Small intestine (tissue), 16 donors: Measurements from ENCODE around the gene KAZALD1. TPM values are rescaled to one million over a fixed set of nuclear protein-coding genes. Genes with fewer than 3 reads are reported as not detected.

ENCODE experiments used
- DNase-seq, 2 donors: peaks; one replicate each; pipeline versions ENCODE4 v3.0.0 to v3.0.0-alpha.2; 2013
- FAIRE-seq: peaks from 2 replicates; lab custom pipeline; 2012; peaks lifted over from hg19 to GRCh38; lab: Jason Lieb, UNC
- H3K27ac ChIP-seq, 3 donors: one replicate each; pipeline ENCODE4 v1.5.1; 2013; ENCODE audit warnings: low read length in 2 of 3, mild to moderate bottlenecking in 2 of 3, control low read depth in 1 of 3, inconsistent platforms in 1 of 3, low read depth in 1 of 3, moderate library complexity in 1 of 3
- H3K27me3 ChIP-seq, 3 donors: one replicate each; pipeline ENCODE4 v1.6.1; 2013; ENCODE audit warnings: low read length in 3 of 3, inconsistent platforms in 1 of 3; ENCODE audit not compliant: control insufficient read depth in 3 of 3, insufficient read depth in 3 of 3
- H3K36me3 ChIP-seq, 3 donors: one replicate each; pipeline ENCODE4 v1.6.1; 2013; ENCODE audit warnings: low read length in 3 of 3, inconsistent platforms in 1 of 3, low read depth in 1 of 3, mild to moderate bottlenecking in 1 of 3, moderate library complexity in 1 of 3; ENCODE audit not compliant: control insufficient read depth in 3 of 3, insufficient read depth in 2 of 3
- H3K4me1 ChIP-seq, 3 donors: one replicate each; pipeline ENCODE4 v1.6.1; 2013; ENCODE audit warnings: low read length in 2 of 3, inconsistent platforms in 1 of 3, low read depth in 1 of 3, mild to moderate bottlenecking in 1 of 3, moderate library complexity in 1 of 3; ENCODE audit not compliant: control insufficient read depth in 3 of 3, insufficient read depth in 2 of 3
- H3K4me3 ChIP-seq, 3 donors: one replicate each; pipeline ENCODE4 v1.5.1; 2013; ENCODE audit warnings: low read length in 3 of 3, control low read depth in 1 of 3, inconsistent platforms in 1 of 3, low read depth in 1 of 3, mild to moderate bottlenecking in 1 of 3, moderate library complexity in 1 of 3
- H3K9me3 ChIP-seq, 2 donors: one replicate each; pipeline ENCODE4 v1.6.1; 2013; ENCODE audit warnings: low read depth in 1 of 2, low read length in 1 of 2; ENCODE audit not compliant: control insufficient read depth in 2 of 2, insufficient read depth in 1 of 2
- WGBS, 3 donors: extraction: QIAGEN DNeasy Blood & Tissue Kit; methylation state at CpG; one replicate each; pipeline ENCODE4 v1.1.7; 2013; 5-methylcytosine and 5-hydroxymethylcytosine counted together
- long read RNA-seq, 10 donors: transcript quantifications; one replicate each; lab custom pipeline, GENCODE V29; 2026
- polyA plus RNA-seq, 4 donors: library from polyadenylated mRNA; stranded (reverse) in 3 of 4; unstranded in 1 of 4; fragments of 200-250 nt in 3 of 4; fragments of 120-200 nt in 1 of 4; gene quantifications; one replicate each; pipeline versions ENCODE4 v1.2.1 to v1.2.3, GENCODE V29; 2013
- donor health status: healthy with polysubstance abuse.
- donor health status: control.
- donor health status: control.
- donor health status: Bipolar disorder and iron deficiency.
- donor health status: healthy.

KAZALD1 gene
- polyA plus RNA-seq, result 10 to 100 TPM in 3 of 4 donors, 1 to 10 TPM in 1; 8.1 to 76.0 (median 33.1) TPM
- long read RNA-seq, donor 1, transcript KAZALD1-206 (1 exons, 665 nt), result minor isoform, 6 of 31 reads
- long read RNA-seq, donor 1, transcript KAZALD1-202 (2 exons, 1,134 nt), result major isoform, 11 of 31 reads
- long read RNA-seq, donor 1, partial matches to known transcripts, result 13 of 31 reads
- long read RNA-seq, donor 1, other reads (novel, unspliced or antisense), result 0 of 31 reads
- long read RNA-seq, donor 2, partial matches to known transcripts, result 0 of 3 reads
- long read RNA-seq, donor 2, other reads (novel, unspliced or antisense), result 0 of 3 reads
- long read RNA-seq, donor 3, partial matches to known transcripts, result 6 of 11 reads
- long read RNA-seq, donor 3, other reads (novel, unspliced or antisense), result 0 of 11 reads
- long read RNA-seq, donor 4, result 0 reads
- long read RNA-seq, donor 5, partial matches to known transcripts, result 0 of 1 reads
- long read RNA-seq, donor 5, other reads (novel, unspliced or antisense), result 0 of 1 reads
- long read RNA-seq, donor 6, transcript KAZALD1-202 (2 exons, 1,134 nt), result major isoform, 5 of 16 reads
- long read RNA-seq, donor 6, partial matches to known transcripts, result 8 of 16 reads
- long read RNA-seq, donor 6, other reads (novel, unspliced or antisense), result 0 of 16 reads
- long read RNA-seq, donor 7, result 0 reads
- long read RNA-seq, donor 8, result 0 reads
- long read RNA-seq, donor 9, partial matches to known transcripts, result 0 of 2 reads
- long read RNA-seq, donor 9, other reads (novel, unspliced or antisense), result 0 of 2 reads
- long read RNA-seq, donor 10, partial matches to known transcripts, result 0 of 2 reads
- long read RNA-seq, donor 10, other reads (novel, unspliced or antisense), result 0 of 2 reads

DNA sequence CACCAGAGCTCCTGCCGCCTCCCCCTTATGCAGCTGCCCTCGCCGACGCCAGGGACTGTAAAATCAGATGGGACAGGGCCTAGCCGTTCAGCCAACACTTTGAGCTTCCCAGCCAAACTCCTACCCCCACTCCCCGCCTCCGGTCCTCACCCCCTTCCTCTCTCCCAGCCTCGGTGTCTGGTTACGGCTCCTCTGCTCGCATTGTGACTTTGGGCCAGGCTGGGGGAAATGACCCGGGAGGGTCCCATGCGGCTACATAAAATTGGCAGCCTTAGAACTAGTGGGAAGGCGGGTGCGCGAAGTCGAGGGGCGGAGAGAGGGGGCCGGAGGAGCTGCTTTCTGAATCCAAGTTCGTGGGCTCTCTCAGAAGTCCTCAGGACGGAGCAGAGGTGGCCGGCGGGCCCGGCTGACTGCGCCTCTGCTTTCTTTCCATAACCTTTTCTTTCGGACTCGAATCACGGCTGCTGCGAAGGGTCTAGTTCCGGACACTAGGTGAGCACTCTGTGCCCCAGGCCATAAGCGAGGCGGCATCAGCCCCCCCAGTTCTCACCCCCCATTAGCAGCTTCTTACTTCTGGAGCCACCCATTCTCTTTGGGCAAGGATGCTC, at the start of gene KAZALD1:
TSS of gene KAZALD1 (plus strand) at position 366 of the 608 bp plus-strand sequence. CDS start 604 bp downstream, outside the sequence.
- H3K27ac ChIP-seq, result peak within 1 kb of the TSS; percentile 95 to 100 (median 99)
- DNase-seq, result no peak
- 44 to 52% (median 47%) methylated on average over 31 of the region's 31 CpGs for WGBS, 3 donors
- H3K27me3 ChIP-seq, result peaks cover 0 to 3% (median 0%) of the 10 kb centered on the region in 3 donors
- FAIRE-seq, result no peak
- H3K4me3 ChIP-seq, result peak within 1 kb of the TSS; percentile 76 to 93 (median 84)
- H3K9me3 ChIP-seq, result no peaks in the 10 kb centered on the region
- peaks cover 0 to 8% (median 0%) of the 10 kb centered on the region in 3 donors for H3K36me3 ChIP-seq
- H3K4me1 ChIP-seq, result peaks cover 0 to 56% (median 6%) of the 10 kb centered on the region in 3 donors

- H3K36me3 ChIP-seq, result peaks cover 0 to 44% (median 0%) of the 10 kb centered on the region in 3 donors
- 14 to 17% (median 16%) methylated on average over 14 of the region's 14 CpGs for WGBS, 3 donors
- H3K27ac ChIP-seq, result no peak overlapping the region
- H3K4me1 ChIP-seq, result peaks cover 0 to 36% (median 0%) of the 10 kb centered on the region in 3 donors
- H3K9me3 ChIP-seq, result no peaks in the 10 kb centered on the region
- DNase-seq, result peak; percentile 88
- H3K4me3 ChIP-seq, result no peak overlapping the region
- H3K27me3 ChIP-seq, result peaks cover 0 to 4% (median 0%) of the 10 kb centered on the region in 3 donors
- no peak for FAIRE-seq
These were observed 49.0 kb upstream of the KAZALD1 start for GRCh38 chr10:101012525-101013364.

- H3K27me3 ChIP-seq, result peaks cover 0 to 4% (median 0%) of the 10 kb centered on the region in 3 donors
- 38 to 55% (median 39%) methylated on average over 9 of the region's 9 CpGs for WGBS, 3 donors
- H3K4me1 ChIP-seq, result peaks cover 0 to 39% (median 0%) of the 10 kb centered on the region in 3 donors
- peaks cover 0 to 44% (median 0%) of the 10 kb centered on the region in 3 donors for H3K36me3 ChIP-seq
- H3K4me3 ChIP-seq, result no peak overlapping the region
- FAIRE-seq (no peak), DNase-seq (no peak)
- no peaks in the 10 kb centered on the region for H3K9me3 ChIP-seq
- no peak overlapping the region for H3K27ac ChIP-seq
These were observed 48.4 kb upstream of the KAZALD1 start for GRCh38 chr10:101013365-101013825.

- peaks cover 0 to 38% (median 0%) of the 10 kb centered on the region in 3 donors for H3K4me1 ChIP-seq
- peaks cover 0 to 44% (median 0%) of the 10 kb centered on the region in 3 donors for H3K36me3 ChIP-seq
- H3K27me3 ChIP-seq, result peaks cover 0 to 4% (median 0%) of the 10 kb centered on the region in 3 donors
- H3K9me3 ChIP-seq, result no peaks in the 10 kb centered on the region
- FAIRE-seq (no peak), DNase-seq (peak; percentile 68 to 81)
- H3K4me3 ChIP-seq, result no peak overlapping the region
- no peak overlapping the region for H3K27ac ChIP-seq
- 13 to 20% (median 15%) methylated on average over 11 of the region's 11 CpGs for WGBS, 3 donors
These were observed 47.4 kb upstream of the KAZALD1 start for GRCh38 chr10:101014230-101014884.

DNA sequence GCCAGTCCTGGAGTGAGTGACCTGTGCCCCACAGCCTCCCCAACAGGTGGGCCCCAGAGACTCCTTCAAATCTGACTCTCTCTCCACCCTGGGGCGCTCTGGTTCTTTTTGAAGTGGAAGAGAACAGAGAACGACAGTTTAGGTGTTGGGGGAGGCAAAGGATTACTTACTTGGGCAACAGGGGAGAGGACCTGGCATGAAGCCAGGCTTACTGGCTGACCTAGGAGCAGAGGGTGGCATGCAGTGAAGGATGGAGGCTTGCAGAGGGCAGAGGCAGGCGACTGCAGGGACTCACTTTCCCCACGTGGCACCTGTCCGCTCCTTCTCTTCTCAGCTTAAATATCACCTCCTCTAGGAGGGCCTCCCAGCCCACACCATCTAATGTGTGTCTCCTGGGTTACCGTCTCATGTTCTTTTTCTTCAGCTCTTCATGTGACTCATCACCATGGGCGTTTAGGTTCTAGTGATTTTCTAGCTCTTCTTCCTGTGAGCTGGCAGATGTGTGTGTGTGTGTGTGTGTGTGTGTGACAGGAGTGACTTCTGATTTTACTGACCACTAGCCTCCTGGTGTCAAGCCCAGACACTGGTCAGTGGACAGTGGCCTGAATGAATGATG, 46.7 kb upstream of the KAZALD1 start:
- WGBS, 3 donors, result 37 to 51% (median 41%) methylated on average over 6 to 7 of the region's 7 CpGs
- Histone ChIP-seq H3K27me3 (peaks cover 0 to 4% (median 0%) of the 10 kb centered on the region in 3 donors), H3K4me1 (peaks cover 0 to 37% (median 0%) of the 10 kb centered on the region in 3 donors), H3K36me3 (peaks cover 0 to 44% (median 0%) of the 10 kb centered on the region in 3 donors), H3K9me3 (no peaks in the 10 kb centered on the region), H3K4me3 (no peak overlapping the region), H3K27ac (no peak overlapping the region)
- no peak for DNase-seq
- no peak for FAIRE-seq

- Histone ChIP-seq H3K4me1 (peaks cover 0 to 37% (median 0%) of the 10 kb centered on the region in 3 donors), H3K36me3 (peaks cover 0 to 49% (median 0%) of the 10 kb centered on the region in 3 donors), H3K27me3 (peaks cover 0 to 4% (median 0%) of the 10 kb centered on the region in 3 donors), H3K4me3 (no peak overlapping the region), H3K27ac (no peak overlapping the region), H3K9me3 (no peaks in the 10 kb centered on the region)
- DNase-seq (no peak), FAIRE-seq (no peak)
- WGBS, 3 donors, result 81 to 94% (median 90%) methylated on average over 7 to 8 of the region's 8 CpGs
These were observed 46.2 kb upstream of the KAZALD1 start for GRCh38 chr10:101015582-101015973.

GRCh38 chr10:101016814-101017213, 45.0 kb upstream of the KAZALD1 start:
- peaks cover 0 to 33% (median 0%) of the 10 kb centered on the region in 3 donors for H3K4me1 ChIP-seq
- H3K27ac ChIP-seq, result no peak overlapping the region
- peaks cover 0 to 59% (median 0%) of the 10 kb centered on the region in 3 donors for H3K36me3 ChIP-seq
- peaks cover 0 to 4% (median 0%) of the 10 kb centered on the region in 3 donors for H3K27me3 ChIP-seq
- no peak overlapping the region for H3K4me3 ChIP-seq
- 76 to 87% (median 82%) methylated on average over 5 of the region's 5 CpGs for WGBS, 3 donors
- no peak for DNase-seq
- no peaks in the 10 kb centered on the region for H3K9me3 ChIP-seq
- FAIRE-seq, result no peak
